ENCODE results near the gene ADGRF3.
A peak's percentile ranks its signal among the peaks of the same experiment; 100 is the strongest.
"Not testable (repeated sequence)": the region's sequence is repeated elsewhere in the genome, so short reads cannot be mapped to it uniquely, and the experiment has no call there.

ADGRF3 gene, protein sequence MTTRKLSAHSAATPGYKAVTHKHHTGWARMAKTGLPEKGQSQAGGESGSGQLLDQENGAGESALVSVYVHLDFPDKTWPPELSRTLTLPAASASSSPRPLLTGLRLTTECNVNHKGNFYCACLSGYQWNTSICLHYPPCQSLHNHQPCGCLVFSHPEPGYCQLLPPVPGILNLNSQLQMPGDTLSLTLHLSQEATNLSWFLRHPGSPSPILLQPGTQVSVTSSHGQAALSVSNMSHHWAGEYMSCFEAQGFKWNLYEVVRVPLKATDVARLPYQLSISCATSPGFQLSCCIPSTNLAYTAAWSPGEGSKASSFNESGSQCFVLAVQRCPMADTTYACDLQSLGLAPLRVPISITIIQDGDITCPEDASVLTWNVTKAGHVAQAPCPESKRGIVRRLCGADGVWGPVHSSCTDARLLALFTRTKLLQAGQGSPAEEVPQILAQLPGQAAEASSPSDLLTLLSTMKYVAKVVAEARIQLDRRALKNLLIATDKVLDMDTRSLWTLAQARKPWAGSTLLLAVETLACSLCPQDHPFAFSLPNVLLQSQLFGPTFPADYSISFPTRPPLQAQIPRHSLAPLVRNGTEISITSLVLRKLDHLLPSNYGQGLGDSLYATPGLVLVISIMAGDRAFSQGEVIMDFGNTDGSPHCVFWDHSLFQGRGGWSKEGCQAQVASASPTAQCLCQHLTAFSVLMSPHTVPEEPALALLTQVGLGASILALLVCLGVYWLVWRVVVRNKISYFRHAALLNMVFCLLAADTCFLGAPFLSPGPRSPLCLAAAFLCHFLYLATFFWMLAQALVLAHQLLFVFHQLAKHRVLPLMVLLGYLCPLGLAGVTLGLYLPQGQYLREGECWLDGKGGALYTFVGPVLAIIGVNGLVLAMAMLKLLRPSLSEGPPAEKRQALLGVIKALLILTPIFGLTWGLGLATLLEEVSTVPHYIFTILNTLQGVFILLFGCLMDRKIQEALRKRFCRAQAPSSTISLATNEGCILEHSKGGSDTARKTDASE

GRCh38 chr2:26346454-26347053, at the start of gene ADGRF3:
Gene ADGRF3 (minus strand): TSS chr2:26346789. CDS start chr2:26346234, 555 bp downstream.
- DNase-seq, result peak; percentile 61

DNA sequence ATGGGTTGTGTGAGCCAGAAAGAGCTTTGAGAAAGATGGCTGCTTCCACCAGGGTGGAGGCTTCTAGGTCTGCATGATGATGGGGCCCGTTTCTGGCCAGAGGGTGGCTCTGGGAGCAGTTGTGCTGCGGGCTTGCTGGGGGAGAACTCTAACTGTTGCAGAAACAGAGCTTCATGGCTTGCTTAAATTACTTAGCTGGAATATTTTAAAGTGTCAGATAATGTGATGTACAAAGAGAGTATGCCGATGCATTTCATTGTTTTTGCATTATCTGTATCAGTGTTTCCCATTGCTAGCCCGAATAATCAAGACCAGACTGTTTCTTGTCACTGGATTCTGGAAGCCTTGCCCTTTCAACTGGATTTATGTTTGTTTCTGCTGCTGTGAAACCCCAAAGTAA, 48.8 kb upstream of the ADGRF3 start:
- no peak for DNase-seq

DNA sequence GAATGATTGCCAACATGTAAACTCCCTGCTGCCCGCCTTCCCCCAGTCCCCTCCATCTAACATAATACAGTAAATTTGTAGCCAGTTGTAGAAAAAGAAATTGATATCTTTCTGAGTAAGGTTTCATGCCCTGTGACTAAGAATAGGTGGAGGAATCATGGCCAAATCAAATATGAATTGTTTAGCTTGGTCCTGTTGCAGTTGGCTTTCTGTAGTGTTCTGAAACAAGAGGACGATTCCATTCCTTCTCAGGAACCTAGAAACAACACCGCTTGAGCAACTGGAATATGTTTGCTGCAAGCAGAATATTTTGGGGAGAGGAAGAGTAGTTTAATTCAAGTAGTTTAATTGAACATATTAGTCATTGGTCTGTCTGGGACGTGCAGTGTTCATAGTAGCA, 48.1 kb upstream of the ADGRF3 start:
- no peak for DNase-seq

- DNase-seq, result no peak
These were observed 40.6 kb upstream of the ADGRF3 start for GRCh38 chr2:26387189-26387588.

DNA sequence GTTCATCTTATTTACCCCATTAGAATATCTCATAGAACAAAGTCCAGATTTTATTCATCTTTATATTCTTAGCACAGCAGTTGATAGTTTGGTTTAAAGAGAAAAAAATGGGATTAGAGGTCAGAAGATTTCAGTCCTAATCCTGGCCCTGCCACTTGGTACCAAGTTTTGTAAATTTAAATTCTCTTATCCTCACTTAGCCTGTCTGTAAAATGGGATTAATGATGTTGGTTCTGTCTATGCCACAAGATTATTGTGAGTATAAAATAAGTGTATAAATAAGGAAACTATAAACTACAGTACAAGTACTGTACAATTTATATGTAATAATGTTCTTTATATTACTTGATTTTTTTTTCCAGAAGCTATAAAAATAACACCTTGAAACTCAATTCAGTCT, 38.0 kb upstream of the ADGRF3 start:
- DNase-seq, result no peak

DNA sequence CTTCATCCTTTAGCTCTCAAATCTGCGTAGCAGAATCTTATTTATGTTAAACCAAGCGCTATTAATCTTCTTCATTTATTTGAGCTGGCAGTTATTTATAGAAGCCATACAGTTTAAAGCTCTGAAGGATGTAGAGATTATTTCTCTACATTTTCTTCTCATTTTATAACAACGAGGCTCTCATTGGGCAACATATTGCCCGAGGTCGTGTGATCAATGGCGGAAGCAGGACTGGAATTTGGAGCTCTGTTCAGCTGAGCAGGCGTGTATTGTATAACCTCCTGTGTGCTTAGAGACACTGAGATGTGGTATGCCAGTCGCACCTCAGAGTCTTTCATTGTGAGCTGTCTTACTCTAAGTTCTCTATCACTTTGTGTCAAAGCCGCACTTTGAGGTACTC, 37.6 kb upstream of the ADGRF3 start:
- no peak for DNase-seq

DNA sequence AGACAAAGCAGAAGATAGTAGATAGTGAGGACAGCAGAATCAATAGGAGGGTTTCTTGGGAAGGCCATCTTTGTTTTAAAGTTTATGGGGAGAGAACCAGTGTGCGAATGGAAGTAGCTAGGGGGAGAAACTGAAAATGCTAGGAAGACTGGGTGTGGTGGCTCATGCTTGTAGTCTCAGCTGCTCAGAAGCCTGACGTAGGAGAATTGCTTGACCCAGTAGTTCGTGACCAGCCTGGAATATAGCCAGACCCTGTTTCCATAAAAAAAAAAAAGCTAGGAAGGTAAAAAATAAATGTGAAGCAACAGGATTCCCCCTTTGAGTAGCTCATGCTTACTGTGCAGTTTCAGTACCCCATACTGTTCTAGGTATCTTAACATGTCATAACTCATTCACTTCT, 36.0 kb upstream of the ADGRF3 start:
- peak; percentile 10 for DNase-seq

DNA sequence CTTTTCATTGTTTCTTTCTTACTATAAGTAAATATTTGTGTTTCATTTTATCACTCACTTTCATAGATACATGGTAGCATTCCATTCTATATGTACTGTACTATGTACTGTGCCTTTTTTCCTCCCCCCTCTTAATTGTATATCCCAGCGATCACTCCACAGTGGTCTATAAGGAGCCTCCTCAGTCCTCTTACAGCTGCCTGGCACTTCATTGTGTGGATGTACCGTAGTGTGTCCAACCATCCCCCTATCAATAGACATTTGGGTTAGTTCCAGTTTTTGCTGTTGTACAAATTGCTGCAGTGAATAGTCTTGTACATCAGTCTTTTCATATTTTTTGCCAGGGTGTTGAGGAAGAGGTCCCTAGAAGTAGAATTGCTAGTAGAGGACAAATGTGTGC, 33.7 kb upstream of the ADGRF3 start:
- DNase-seq, result no peak

DNA sequence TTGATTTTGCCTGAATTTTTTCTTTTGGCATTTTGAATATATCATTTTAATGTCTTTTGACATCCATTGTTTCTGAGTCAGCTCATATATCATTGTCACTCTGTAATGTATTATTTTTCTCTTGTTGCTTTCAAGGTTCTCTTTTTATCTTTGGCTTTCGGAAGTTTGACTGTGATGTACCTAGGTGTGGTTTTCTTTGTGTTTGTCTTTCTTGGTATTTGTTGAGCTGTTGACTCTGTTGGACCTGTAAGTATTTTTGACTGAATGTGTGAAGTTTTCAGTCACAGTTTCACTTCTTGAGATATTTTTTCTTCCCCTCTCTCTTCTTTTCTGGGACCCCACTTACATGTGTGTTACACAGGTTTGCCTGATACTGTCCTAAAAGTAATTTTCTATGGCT, 30.2 kb upstream of the ADGRF3 start:
- no peak for DNase-seq

- DNase-seq, result not testable (repeated sequence)
These were observed 24.3 kb upstream of the ADGRF3 start for GRCh38 chr2:26370909-26371308.

GRCh38 chr2:26369664-26370063, 23.1 kb upstream of the ADGRF3 start:
- not testable (repeated sequence) for DNase-seq

DNA sequence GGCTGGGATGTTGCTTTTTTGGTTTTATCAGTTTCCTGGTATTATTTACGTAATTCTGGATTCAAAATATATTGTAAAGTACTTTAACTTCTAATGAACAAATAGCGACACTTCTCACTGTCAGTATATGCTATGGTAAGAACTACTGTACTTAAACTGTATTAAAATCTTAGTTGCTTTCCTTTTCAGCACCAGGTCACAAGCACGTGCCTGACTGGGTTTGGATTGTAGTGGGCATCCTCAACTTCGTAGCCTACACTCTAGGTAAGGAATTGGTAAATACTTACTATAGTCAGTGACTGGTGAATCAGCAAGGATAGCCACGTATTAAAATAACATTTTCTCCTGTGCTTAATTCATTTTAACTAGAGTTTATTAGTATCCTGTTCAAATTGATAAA, 20.4 kb upstream of the ADGRF3 start:
- no peak for DNase-seq

DNA sequence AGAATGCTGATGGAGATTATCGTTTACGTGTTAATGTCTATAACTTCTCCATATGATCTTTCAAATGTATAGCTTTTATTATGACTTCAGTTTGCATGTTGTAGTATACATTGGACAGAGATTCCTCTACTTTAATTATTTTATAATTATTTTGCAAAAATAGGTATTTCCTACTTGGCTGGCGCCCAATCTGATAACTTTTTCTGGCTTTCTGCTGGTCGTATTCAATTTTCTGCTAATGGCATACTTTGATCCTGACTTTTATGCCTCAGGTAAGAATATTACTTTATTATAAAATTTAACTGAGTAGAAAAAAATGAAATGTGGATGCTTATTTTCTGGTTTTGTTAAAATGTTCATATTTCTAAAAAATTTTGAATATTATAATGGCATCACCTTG, 18.1 kb upstream of the ADGRF3 start:
- DNase-seq, result no peak

- DNase-seq, result no peak
These were observed 17.4 kb upstream of the ADGRF3 start for GRCh38 chr2:26363958-26364357.

GRCh38 chr2:26363323-26363722, 16.7 kb upstream of the ADGRF3 start:
- DNase-seq, result no peak

DNA sequence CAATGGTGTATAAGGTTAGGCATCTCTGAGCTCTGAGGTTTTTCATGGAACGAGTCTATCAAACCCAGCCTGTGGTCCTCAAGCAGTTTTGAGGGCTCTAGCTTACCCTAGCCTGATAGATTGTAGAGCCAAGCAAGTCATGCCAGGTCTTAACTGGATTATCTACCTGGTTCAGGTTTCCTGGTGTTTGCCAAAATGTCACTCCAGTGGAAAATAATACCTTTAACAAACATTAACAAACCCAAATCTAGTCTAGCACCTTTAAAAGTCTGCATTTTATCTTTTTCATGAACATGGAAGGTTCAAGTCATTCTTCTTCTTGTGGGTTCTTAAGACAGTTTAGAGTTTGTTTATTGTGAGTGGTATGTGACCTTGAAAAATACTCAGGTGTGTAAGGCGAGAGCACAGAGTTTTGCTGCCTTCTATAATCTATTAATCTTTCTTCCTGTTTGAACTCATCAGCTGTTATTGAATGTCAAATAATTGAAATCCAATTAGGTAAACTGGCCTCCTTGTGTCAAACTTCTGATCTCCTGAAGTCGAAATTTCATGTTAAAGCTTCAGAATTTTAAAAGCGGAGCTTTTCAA, 13.4 kb upstream of the ADGRF3 start:
- DNase-seq, result no peak

DNA sequence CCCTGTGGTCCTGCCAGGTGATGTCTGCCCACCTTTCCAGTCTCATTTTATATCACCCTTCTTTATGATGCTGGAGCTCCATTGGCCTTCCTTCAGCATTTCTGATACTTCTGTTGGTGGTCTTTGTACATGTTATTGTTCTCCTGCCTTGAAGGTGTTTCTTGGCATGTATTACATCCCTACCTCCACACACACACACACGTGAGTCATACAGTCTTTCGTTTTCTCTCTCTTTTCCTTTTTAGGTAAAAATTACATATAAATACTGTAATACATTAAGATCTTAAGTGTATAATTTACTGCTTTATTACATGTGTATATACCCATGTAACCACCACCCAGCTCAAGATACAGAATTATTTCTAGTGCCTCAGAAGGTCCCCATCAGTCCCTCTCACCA, 10.2 kb upstream of the ADGRF3 start:
- DNase-seq, result no peak

GRCh38 chr2:26356111-26356510, 9.5 kb upstream of the ADGRF3 start:
- no peak for DNase-seq

GRCh38 chr2:26355038-26355995, 8.7 kb upstream of the ADGRF3 start:
- peak; percentile 31 for DNase-seq

GRCh38 chr2:26354469-26354868, 7.9 kb upstream of the ADGRF3 start:
- DNase-seq, result not testable (repeated sequence)

DNA sequence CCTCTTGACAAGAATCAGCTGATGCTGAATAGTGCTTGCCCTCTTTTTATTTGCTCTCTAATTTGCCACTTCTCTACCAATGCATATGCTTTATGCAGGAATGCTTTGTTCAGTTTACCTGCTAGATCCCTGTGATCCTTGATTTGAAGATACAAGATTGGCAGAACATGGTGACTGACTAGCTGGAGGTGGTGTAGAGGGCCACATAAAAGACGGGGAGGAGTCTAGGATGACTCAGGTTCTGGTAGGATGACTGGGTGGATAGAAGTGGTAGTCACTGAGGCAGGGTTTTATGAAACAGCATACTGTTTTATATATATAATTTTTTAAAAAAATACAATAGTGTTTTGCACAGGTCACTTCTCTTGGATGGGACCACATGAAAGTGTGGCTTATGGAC, 6.3 kb upstream of the ADGRF3 start:
- DNase-seq, result no peak
